Neutrophil (primary cell): ENCODE measurements around the gene KLRC3.
"Not testable (repeated sequence)": the region's sequence is repeated elsewhere in the genome, so short reads cannot be mapped to it uniquely, and the experiment has no call there.

Experiments
- H3K27ac ChIP-seq: fragments of 200-600 bp; sonication (generic); 2 replicates; pipeline ENCODE4 v1.5.1; 2016; ENCODE audit warnings: mild to moderate bottlenecking, moderate library complexity
- H3K27me3 ChIP-seq: fragments of 200-600 bp; sonication (generic); 2 replicates; pipeline ENCODE4 v1.6.0; 2016; ENCODE audit warnings: mild to moderate bottlenecking
- H3K36me3 ChIP-seq: fragments of 200-600 bp; sonication (generic); 2 replicates; pipeline ENCODE4 v1.5.1; 2017
- H3K4me1 ChIP-seq, 2 experiments: fragments of 200-600 bp in 1 of 2; sonication (generic) in 1 of 2; 1 replicate in 1 of 2; 2 replicates in 1 of 2; pipeline versions ENCODE4 v1.5.1 to v1.6.1; 2013 to 2016; ENCODE audit warnings: low read depth in 1 of 2, low read length in 1 of 2, mild to moderate bottlenecking in 1 of 2, moderate library complexity in 1 of 2; ENCODE audit not compliant: control insufficient read depth in 1 of 2, insufficient read depth in 1 of 2
- H3K4me3 ChIP-seq, 2 experiments: fragments of 200-600 bp in 1 of 2; sonication (generic) in 1 of 2; 1 replicate in 1 of 2; 2 replicates in 1 of 2; pipeline ENCODE4 v1.5.1; 2013 to 2016; ENCODE audit warnings: low read depth in 1 of 2, low read length in 1 of 2, mild to moderate bottlenecking in 1 of 2, moderate library complexity in 1 of 2
- H3K9me3 ChIP-seq: fragments of 200-600 bp; sonication (generic); 2 replicates; pipeline ENCODE4 v1.5.1; 2016
- CTCF ChIP-seq: fragments of 200-600 bp; sonication (generic); IDR thresholded peaks from 2 replicates; pipeline ENCODE4 v1.5.1; 2016; ENCODE audit warnings: antibody characterized with exemption

The KLRC3 gene

GRCh38 chr12:10454531-10454930 lies 34.1 kb upstream of the KLRC3 start:
- no peak for TF ChIP-seq CTCF
- H3K27ac ChIP-seq: no peak overlapping the region

GRCh38 chr12:10453156-10453555 lies 32.8 kb upstream of the KLRC3 start, which contains the start of gene KLRC1:
Gene KLRC1, minus strand, starts transcription at chr12:10453377. Its CDS starts 2,221 bp downstream, at chr12:10451156.
- TF ChIP-seq CTCF: no peak
- Histone ChIP-seq H3K27ac (no peak within 1 kb of the TSS), H3K4me1 (no peaks in the 10 kb centered on the region)

More at GRCh38 chr12:10454531-10454930, 34.1 kb upstream of the KLRC3 start:
- Histone ChIP-seq H3K4me3 (no peak overlapping the region), H3K9me3 (peaks cover 8% of the 10 kb centered on the region), H3K27me3 (peaks cover 3% of the 10 kb centered on the region), H3K36me3 (no peaks in the 10 kb centered on the region), H3K4me1 (no peaks in the 10 kb centered on the region)

GRCh38 chr12:10448236-10448635 lies 27.8 kb upstream of the KLRC3 start:
- Histone ChIP-seq H3K4me1 (no peaks in the 10 kb centered on the region), H3K4me3 (no peak overlapping the region), H3K9me3 (no peaks in the 10 kb centered on the region), H3K27me3 (peaks cover 3% of the 10 kb centered on the region), H3K36me3 (no peaks in the 10 kb centered on the region), H3K27ac (no peak overlapping the region)
- no peak for TF ChIP-seq CTCF

More at GRCh38 chr12:10453156-10453555, 32.8 kb upstream of the KLRC3 start, which contains the start of gene KLRC1:
- H3K36me3 ChIP-seq: no peaks in the 10 kb centered on the region
- H3K27me3 ChIP-seq: peaks cover 3% of the 10 kb centered on the region
- H3K4me3 ChIP-seq: no peak within 1 kb of the TSS
- peaks cover 8% of the 10 kb centered on the region for H3K9me3 ChIP-seq

GRCh38 chr12:10446052-10446451 lies 25.7 kb upstream of the KLRC3 start:
- not testable (repeated sequence) for H3K27ac ChIP-seq, H3K27me3 ChIP-seq, H3K4me3 ChIP-seq, H3K9me3 ChIP-seq, H3K4me1 ChIP-seq, H3K36me3 ChIP-seq

- not testable (repeated sequence) for H3K9me3 ChIP-seq, H3K27me3 ChIP-seq, H3K4me3 ChIP-seq, H3K36me3 ChIP-seq, H3K27ac ChIP-seq, H3K4me1 ChIP-seq
These were observed 20.7 kb upstream of the KLRC3 start for GRCh38 chr12:10441144-10441543.

- not testable (repeated sequence) for H3K36me3 ChIP-seq, H3K4me3 ChIP-seq
These were observed 19.3 kb upstream of the KLRC3 start for GRCh38 chr12:10439608-10440274.

GRCh38 chr12:10437601-10438000 lies 17.2 kb upstream of the KLRC3 start:
- not testable (repeated sequence) for H3K4me1 ChIP-seq, H3K4me3 ChIP-seq, H3K9me3 ChIP-seq, H3K36me3 ChIP-seq, H3K27ac ChIP-seq
- H3K27me3 ChIP-seq: peaks cover 14% of the 10 kb centered on the region

More at GRCh38 chr12:10439608-10440274, 19.3 kb upstream of the KLRC3 start:
- H3K4me1 ChIP-seq, H3K9me3 ChIP-seq, H3K27ac ChIP-seq: not testable (repeated sequence)
- peaks cover 14% of the 10 kb centered on the region for H3K27me3 ChIP-seq

- peaks cover 14% of the 10 kb centered on the region for H3K27me3 ChIP-seq
- not testable (repeated sequence) for H3K4me1 ChIP-seq, H3K9me3 ChIP-seq, H3K4me3 ChIP-seq, H3K27ac ChIP-seq, H3K36me3 ChIP-seq
These were observed 15.4 kb upstream of the KLRC3 start, which contains the start of gene KLRC2 for GRCh38 chr12:10435816-10436215. Gene KLRC2, minus strand, starts transcription at chr12:10436010. Its CDS starts 24 bp downstream, at chr12:10435986.

GRCh38 chr12:10430623-10431022 lies 10.2 kb upstream of the KLRC3 start:
- not testable (repeated sequence) for H3K36me3 ChIP-seq, H3K27ac ChIP-seq, H3K4me3 ChIP-seq, H3K9me3 ChIP-seq, H3K4me1 ChIP-seq
- H3K27me3 ChIP-seq: peaks cover 16% of the 10 kb centered on the region

GRCh38 chr12:10425938-10426337 lies 5.5 kb upstream of the KLRC3 start:
- H3K4me1 ChIP-seq, H3K36me3 ChIP-seq: not testable (repeated sequence)
- peaks cover 11% of the 10 kb centered on the region for H3K27me3 ChIP-seq

GRCh38 chr12:10424260-10424899 lies 4.0 kb upstream of the KLRC3 start:
- H3K36me3 ChIP-seq, H3K4me1 ChIP-seq, H3K9me3 ChIP-seq, H3K4me3 ChIP-seq, H3K27ac ChIP-seq: not testable (repeated sequence)
- peaks cover 14% of the 10 kb centered on the region for H3K27me3 ChIP-seq

More at GRCh38 chr12:10425938-10426337, 5.5 kb upstream of the KLRC3 start:
- H3K9me3 ChIP-seq, H3K4me3 ChIP-seq, H3K27ac ChIP-seq: not testable (repeated sequence)
